GM12892 (cell line): ENCODE measurements around the gene JPH3.

Experiments used
- POLR2A ChIP-seq: IDR thresholded peaks from 2 replicates; pipeline ENCODE4 v1.6.1; 2011; ENCODE audit warnings: low read depth, low read length, control low read depth
- POLR2AphosphoS5 ChIP-seq: IDR thresholded peaks from 2 replicates; pipeline ENCODE4 v1.6.1; 2011; ENCODE audit warnings: low read depth, low read length, control low read depth

GRCh38 chr16:87634411-87634810, 32.1 kb downstream of the JPH3 start:
- TF ChIP-seq POLR2AphosphoS5 = no peak
- no peak for TF ChIP-seq POLR2A
